Nephron progenitor cell (in vitro differentiated cells): ENCODE data around the gene KRTAP10-6.
"Not testable (repeated sequence)": the region's sequence is repeated elsewhere in the genome, so short reads cannot be mapped to it uniquely, and the experiment has no call there.

Experiments used
- DNase-seq: peaks from one replicate; pipeline ENCODE4 v3.0.0; 2021
- H3K27ac Mint-ChIP-seq: 2 replicates; pipeline ENCODE4 v1.8.0; 2021; ENCODE audit warnings: mild to moderate bottlenecking, moderate library complexity, mixed read lengths
- H3K27me3 Mint-ChIP-seq: 2 replicates; pipeline ENCODE4 v1.8.0; 2021; ENCODE audit warnings: mild to moderate bottlenecking, low read depth, mixed read lengths; ENCODE audit not compliant: poor library complexity
- H3K36me3 Mint-ChIP-seq: 2 replicates; pipeline ENCODE4 v1.8.0; 2021; ENCODE audit warnings: low read depth, mixed read lengths
- H3K4me1 Mint-ChIP-seq: 2 replicates; pipeline ENCODE4 v1.8.0; 2021; ENCODE audit warnings: mixed read lengths
- H3K4me3 Mint-ChIP-seq: 2 replicates; pipeline ENCODE4 v1.8.0; 2021; ENCODE audit warnings: mild to moderate bottlenecking, moderate library complexity, mixed read lengths
- H3K9me3 Mint-ChIP-seq: 2 replicates; pipeline ENCODE4 v1.8.0; 2021; ENCODE audit warnings: mild to moderate bottlenecking, moderate library complexity, mixed read lengths
- CTCF ChIP-seq: fragments of 200-600 bp; sonication (generic); IDR thresholded peaks from 2 replicates; pipeline ENCODE4 v1.5.0; 2021; ENCODE audit warnings: antibody characterized with exemption

Gene KRTAP10-6

GRCh38 chr21:44611551-44611950 lies 19.2 kb upstream of the KRTAP10-6 start:
- peaks cover 42% of the 10 kb centered on the region for H3K9me3 Mint-ChIP-seq
- H3K27ac Mint-ChIP-seq: no peak overlapping the region
- TF ChIP-seq CTCF: no peak
- H3K27me3 Mint-ChIP-seq: peaks cover 9% of the 10 kb centered on the region
- H3K36me3 Mint-ChIP-seq: peaks cover 13% of the 10 kb centered on the region
- DNase-seq: no peak
- H3K4me3 Mint-ChIP-seq: no peak overlapping the region
- peaks cover 21% of the 10 kb centered on the region for H3K4me1 Mint-ChIP-seq

DNA sequence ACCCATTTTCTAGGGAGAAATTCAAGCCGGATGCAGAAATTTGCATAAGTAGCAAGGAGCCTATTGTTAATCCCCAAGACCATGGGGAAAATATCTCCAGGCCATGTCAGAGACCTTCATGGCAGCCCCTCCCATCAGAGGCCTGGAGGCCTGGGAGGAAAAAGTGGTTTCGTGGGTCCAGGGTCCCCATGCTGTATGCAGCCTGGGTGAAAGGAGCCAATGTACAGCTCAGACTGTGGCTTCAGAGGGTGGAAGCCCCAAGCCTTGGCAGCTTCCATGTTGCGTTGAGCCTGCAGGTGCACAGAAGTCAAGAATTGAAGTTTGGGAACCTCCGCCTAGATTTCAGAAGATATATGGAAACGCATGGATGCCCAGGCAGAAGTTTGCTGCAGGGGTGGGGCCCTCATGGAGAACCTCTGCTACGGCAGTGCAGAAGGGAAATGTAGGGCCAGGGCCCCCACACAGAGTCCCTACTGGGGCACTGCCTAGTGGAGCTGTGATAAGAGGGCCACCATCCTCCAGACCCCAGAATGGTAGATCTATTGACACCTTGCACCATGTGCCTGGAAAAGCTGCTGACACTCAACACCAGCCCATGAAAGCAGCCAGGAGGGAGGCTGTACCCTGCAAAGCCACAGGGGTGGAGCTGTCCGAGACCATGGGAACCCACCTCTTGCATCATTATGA lies 18.0 kb upstream of the KRTAP10-6 start:
- H3K27me3 Mint-ChIP-seq, DNase-seq, H3K4me3 Mint-ChIP-seq, H3K27ac Mint-ChIP-seq: not testable (repeated sequence)
- Mint-ChIP-seq H3K4me1 (peaks cover 10% of the 10 kb centered on the region), H3K9me3 (peaks cover 42% of the 10 kb centered on the region), H3K36me3 (peaks cover 13% of the 10 kb centered on the region)

GRCh38 chr21:44609193-44609592 lies 16.9 kb upstream of the KRTAP10-6 start:
- Mint-ChIP-seq H3K4me1 (peaks cover 4% of the 10 kb centered on the region), H3K9me3 (peaks cover 51% of the 10 kb centered on the region), H3K27ac (no peak overlapping the region), H3K36me3 (peaks cover 13% of the 10 kb centered on the region), H3K27me3 (peaks cover 9% of the 10 kb centered on the region), H3K4me3 (no peak overlapping the region)
- no peak for DNase-seq
- no peak for TF ChIP-seq CTCF

GRCh38 chr21:44606495-44606894 lies 14.2 kb upstream of the KRTAP10-6 start:
- Mint-ChIP-seq H3K4me3 (no peak overlapping the region), H3K36me3 (peaks cover 13% of the 10 kb centered on the region), H3K9me3 (peaks cover 42% of the 10 kb centered on the region), H3K27me3 (peaks cover 8% of the 10 kb centered on the region), H3K4me1 (peaks cover 5% of the 10 kb centered on the region), H3K27ac (no peak overlapping the region)
- no peak for DNase-seq
- no peak for TF ChIP-seq CTCF

GRCh38 chr21:44603911-44604310 lies 11.6 kb upstream of the KRTAP10-6 start:
- TF ChIP-seq CTCF: no peak
- Mint-ChIP-seq H3K27ac (no peak overlapping the region), H3K27me3 (peaks cover 6% of the 10 kb centered on the region), H3K4me1 (peaks cover 18% of the 10 kb centered on the region), H3K4me3 (no peak overlapping the region), H3K36me3 (peaks cover 2% of the 10 kb centered on the region), H3K9me3 (peaks cover 23% of the 10 kb centered on the region)
- no peak for DNase-seq

DNA sequence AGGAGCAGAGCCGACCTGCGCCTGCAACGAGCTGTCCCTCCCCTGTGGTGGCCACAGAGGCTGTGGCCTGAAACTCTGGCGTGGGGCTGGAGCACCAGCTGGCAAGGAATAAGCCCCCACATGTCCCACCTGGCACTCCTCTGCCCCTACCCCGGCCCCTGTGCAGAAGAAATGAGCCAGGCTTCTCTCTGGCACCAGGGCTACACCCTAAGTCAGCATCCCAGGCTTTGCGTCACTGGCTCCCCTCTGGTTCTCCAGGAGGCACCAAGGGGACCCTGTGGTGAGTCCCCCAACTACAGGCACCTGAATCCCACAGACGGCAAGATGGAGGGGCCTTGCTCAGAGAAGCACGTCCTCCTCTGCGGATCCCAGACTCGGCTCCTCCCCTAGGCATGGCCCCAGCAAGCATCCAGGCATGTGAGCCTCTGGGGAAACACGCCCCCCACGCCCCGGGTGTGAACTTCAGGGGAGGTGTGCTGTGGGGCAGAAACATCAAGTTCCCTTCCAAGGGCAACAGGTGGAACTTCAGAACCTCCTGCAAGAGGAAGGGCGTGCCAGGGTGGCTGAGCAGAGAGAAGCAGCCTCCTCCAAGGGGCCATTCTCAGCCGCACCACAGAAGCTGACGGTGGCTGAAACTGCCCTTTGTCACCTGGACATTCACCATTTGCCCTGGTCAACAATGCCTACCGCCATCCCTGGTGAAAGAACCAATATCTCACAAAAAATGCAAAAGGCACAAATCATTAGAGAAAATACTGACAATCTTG lies 11.0 kb upstream of the KRTAP10-6 start:
- peaks cover 26% of the 10 kb centered on the region for H3K9me3 Mint-ChIP-seq
- H3K4me3 Mint-ChIP-seq: no peak overlapping the region
- no peak for TF ChIP-seq CTCF
- no peak for DNase-seq
- peaks cover 6% of the 10 kb centered on the region for H3K27me3 Mint-ChIP-seq
- H3K36me3 Mint-ChIP-seq: peaks cover 6% of the 10 kb centered on the region
- H3K27ac Mint-ChIP-seq: no peak overlapping the region
- H3K4me1 Mint-ChIP-seq: peaks cover 24% of the 10 kb centered on the region
